HepG2 (cell line): ENCODE data around the gene CMTM2. TPM values are rescaled to one million over a fixed set of nuclear protein-coding genes. Genes with fewer than 3 reads are reported as not detected.

Experiments used
- ARID2 ChIP-seq: sonication (generic); formaldehyde crosslinking; IDR thresholded peaks from 2 replicates; pipeline ENCODE4 v1.8.1; 2022; ENCODE audit warnings: mild to moderate bottlenecking, missing genetic modification reagents, borderline replicate concordance
- CEBPB ChIP-seq: IDR thresholded peaks from 2 replicates; pipeline ENCODE4 v1.6.1; 2011; ENCODE audit warnings: low read depth, low read length, improper control_type of control experiment, borderline replicate concordance
- DDIT3 ChIP-seq: sonication (generic); formaldehyde crosslinking; IDR thresholded peaks from 2 replicates; pipeline ENCODE4 v1.4.0; 2020; ENCODE audit warnings: mild to moderate bottlenecking, missing genetic modification reagents
- GLI4 ChIP-seq: sonication (generic); formaldehyde crosslinking; IDR thresholded peaks from 2 replicates; pipeline ENCODE4 v1.5.1; 2020; ENCODE audit warnings: missing genetic modification reagents, mild to moderate bottlenecking, moderate library complexity, borderline replicate concordance
- HDAC1 ChIP-seq: sonication (generic); formaldehyde crosslinking; IDR thresholded peaks from 2 replicates; pipeline ENCODE4 v1.5.1; 2020; ENCODE audit warnings: mild to moderate bottlenecking, missing genetic modification reagents
- HIVEP1 ChIP-seq: sonication (generic); formaldehyde crosslinking; IDR thresholded peaks from 2 replicates; pipeline ENCODE4 v1.4.0; 2020; ENCODE audit warnings: mild to moderate bottlenecking, missing genetic modification reagents
- HNRNPK ChIP-seq: fragments of 200-400 bp; formaldehyde crosslinking; IDR thresholded peaks from 2 replicates; pipeline ENCODE4 v1.6.1; 2018; ENCODE audit warnings: low read length, low read depth, moderate library complexity, mild to moderate bottlenecking; ENCODE audit not compliant: poor library complexity, severe bottlenecking
- MZF1 ChIP-seq: sonication (generic); formaldehyde crosslinking; IDR thresholded peaks from 2 replicates; pipeline ENCODE4 v1.8.1; 2023; ENCODE audit warnings: mild to moderate bottlenecking, missing genetic modification reagents, borderline replicate concordance
- NR2C2 ChIP-seq: sonication (generic); formaldehyde crosslinking; IDR thresholded peaks from 2 replicates; pipeline ENCODE4 v1.4.0; 2020; ENCODE audit warnings: missing genetic modification reagents, mild to moderate bottlenecking, moderate library complexity, borderline replicate concordance
- RBFOX2 ChIP-seq: fragments of 200-400 bp; formaldehyde crosslinking; IDR thresholded peaks from 2 replicates; pipeline ENCODE4 v1.6.1; 2017; ENCODE audit warnings: low read depth, mild to moderate bottlenecking, low read length
- ZBTB4 ChIP-seq: sonication (generic); formaldehyde crosslinking; IDR thresholded peaks from 2 replicates; pipeline ENCODE4 v1.4.0; 2020; ENCODE audit warnings: missing genetic modification reagents, mild to moderate bottlenecking, borderline replicate concordance
- ZC3H4 ChIP-seq: sonication (generic); formaldehyde crosslinking; IDR thresholded peaks from 2 replicates; pipeline ENCODE4 v1.4.0; 2020; ENCODE audit warnings: missing genetic modification reagents, borderline replicate concordance
- ZNF20 ChIP-seq: sonication (generic); formaldehyde crosslinking; IDR thresholded peaks from 2 replicates; pipeline ENCODE4 v1.4.0; 2020; ENCODE audit warnings: mild to moderate bottlenecking, moderate library complexity, missing genetic modification reagents
- ZNF501 ChIP-seq: sonication (generic); formaldehyde crosslinking; IDR thresholded peaks from 2 replicates; pipeline ENCODE4 v1.5.1; 2020; ENCODE audit warnings: mild to moderate bottlenecking, moderate library complexity, missing genetic modification reagents
- ZNF563 ChIP-seq: sonication (generic); formaldehyde crosslinking; IDR thresholded peaks from 2 replicates; pipeline ENCODE4 v1.8.0; 2022; ENCODE audit warnings: mild to moderate bottlenecking, moderate library complexity, missing genetic modification reagents
- ZNF710 ChIP-seq: sonication (generic); formaldehyde crosslinking; IDR thresholded peaks from 2 replicates; pipeline ENCODE4 v1.5.0; 2020; ENCODE audit warnings: mild to moderate bottlenecking, missing genetic modification reagents, borderline replicate concordance
- polyA plus RNA-seq, 8 experiments: library from polyadenylated mRNA; depleted of rRNA in 3 of 8; stranded (reverse) in 7 of 8; unstranded in 1 of 8; fragments of >200 nt; fragmentation: Illumina TruSeq in 4 of 8; extraction: Trizol in 4 of 8; gene quantifications; 2 replicates each; pipeline versions ENCODE4 v1.2.1 to v1.2.3, GENCODE V29; 2011 to 2016; ENCODE audit warnings: low read depth in 4 of 8, missing spikeins in 1 of 8, mixed read lengths in 1 of 8; ENCODE audit not compliant: insufficient read depth in 1 of 8
- total RNA-seq, 5 experiments: library from RNA; depleted of rRNA; stranded (reverse); fragments of >200 nt; fragmentation: Illumina TruSeq; extraction: Trizol; gene quantifications; 2 replicates each; pipeline ENCODE4 v1.2.3, GENCODE V29; 2016; ENCODE audit warnings: low read depth in 1 of 5
- TF ChIP-seq, protein P1 (sequence below): IDR thresholded peaks from 2 replicates; pipeline ENCODE4 v1.6.1; 2016; ENCODE audit warnings: missing compliant biosample characterization, missing genetic modification reagents, borderline replicate concordance
- TF ChIP-seq, protein P2 (sequence below): sonication (generic); formaldehyde crosslinking; IDR thresholded peaks from 2 replicates; pipeline ENCODE4 v1.5.0; 2020; ENCODE audit warnings: mild to moderate bottlenecking, missing genetic modification reagents

The CMTM2 gene
- total and polyA plus RNA-seq, 2 of the 13 experiments (the other 11 are each of a cell fraction or from before 2014, with no cell fraction given): not detected

- TF ChIP-seq, protein P1, sequence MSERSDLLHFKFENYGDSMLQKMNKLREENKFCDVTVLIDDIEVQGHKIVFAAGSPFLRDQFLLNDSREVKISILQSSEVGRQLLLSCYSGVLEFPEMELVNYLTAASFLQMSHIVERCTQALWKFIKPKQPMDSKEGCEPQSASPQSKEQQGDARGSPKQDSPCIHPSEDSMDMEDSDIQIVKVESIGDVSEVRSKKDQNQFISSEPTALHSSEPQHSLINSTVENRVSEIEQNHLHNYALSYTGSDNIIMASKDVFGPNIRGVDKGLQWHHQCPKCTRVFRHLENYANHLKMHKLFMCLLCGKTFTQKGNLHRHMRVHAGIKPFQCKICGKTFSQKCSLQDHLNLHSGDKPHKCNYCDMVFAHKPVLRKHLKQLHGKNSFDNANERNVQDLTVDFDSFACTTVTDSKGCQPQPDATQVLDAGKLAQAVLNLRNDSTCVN (CRISPR knock-in tag): no peak; the same call in 1 of the 2 replicates
- TF ChIP-seq NR2C2 (CRISPR knock-in tag) (peak; percentile 72), ZBTB4 (CRISPR knock-in tag) (peak; percentile 99), GLI4 (CRISPR knock-in tag) (peak; percentile 64; the same call in 1 of the 2 replicates), ZNF501 (CRISPR knock-in tag) (peak; percentile 93), ZNF710 (CRISPR knock-in tag) (peak; percentile 64; the same call in 1 of the 2 replicates), ZNF563 (CRISPR knock-in tag) (no peak; the same call in 1 of the 2 replicates), MZF1 (CRISPR knock-in tag) (no peak; the same call in 1 of the 2 replicates), ARID2 (CRISPR knock-in tag) (0 out of 2 replicates have a peak, but pooled peaks have one; percentile 39), HNRNPK (peak; percentile 71), ZC3H4 (CRISPR knock-in tag) (no peak; the same call in 1 of the 2 replicates), CEBPB (no peak), DDIT3 (0 out of 2 replicates have a peak, but pooled peaks have one; percentile 4), HIVEP1 (no peak; the same call in 1 of the 2 replicates), ZNF20 (CRISPR knock-in tag) (no peak), RBFOX2 (peak; percentile 99), HDAC1 (CRISPR knock-in tag) (peak; percentile 66)
- TF ChIP-seq, protein P2, sequence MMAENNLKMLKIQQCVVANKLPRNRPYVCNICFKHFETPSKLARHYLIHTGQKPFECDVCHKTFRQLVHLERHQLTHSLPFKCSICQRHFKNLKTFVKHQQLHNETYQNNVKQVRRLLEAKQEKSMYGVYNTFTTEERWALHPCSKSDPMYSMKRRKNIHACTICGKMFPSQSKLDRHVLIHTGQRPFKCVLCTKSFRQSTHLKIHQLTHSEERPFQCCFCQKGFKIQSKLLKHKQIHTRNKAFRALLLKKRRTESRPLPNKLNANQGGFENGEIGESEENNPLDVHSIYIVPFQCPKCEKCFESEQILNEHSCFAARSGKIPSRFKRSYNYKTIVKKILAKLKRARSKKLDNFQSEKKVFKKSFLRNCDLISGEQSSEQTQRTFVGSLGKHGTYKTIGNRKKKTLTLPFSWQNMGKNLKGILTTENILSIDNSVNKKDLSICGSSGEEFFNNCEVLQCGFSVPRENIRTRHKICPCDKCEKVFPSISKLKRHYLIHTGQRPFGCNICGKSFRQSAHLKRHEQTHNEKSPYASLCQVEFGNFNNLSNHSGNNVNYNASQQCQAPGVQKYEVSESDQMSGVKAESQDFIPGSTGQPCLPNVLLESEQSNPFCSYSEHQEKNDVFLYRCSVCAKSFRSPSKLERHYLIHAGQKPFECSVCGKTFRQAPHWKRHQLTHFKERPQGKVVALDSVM: peak; percentile 72
Observed at GRCh38 chr16:66549284-66550131, 29.8 kb upstream of the CMTM2 start, which contains the start of gene TK2 (continued).
